HEK293 (cell line): ENCODE measurements around the gene DAZAP1.

Experiments
- CTCF ChIA-PET: fragments of 350-600 bp; formaldehyde crosslinking; extraction: SDS; loops from one replicate; lab custom pipeline; 2021; ENCODE audit warnings: antibody characterized with exemption; lab: Yijun Ruan, JAX
- POLR2A ChIA-PET: fragments of 300-600 bp; formaldehyde crosslinking; extraction: SDS; loops from one replicate; lab custom pipeline; 2020; ENCODE audit warnings: antibody characterized with exemption, inconsistent platforms; lab: Yijun Ruan, JAX
- H3K27ac ChIP-seq: fragments of 200-500 bp; sonication (Bioruptor generic); 2 replicates; pipeline ENCODE4 v1.5.1; 2014; ENCODE audit warnings: low read depth, low read length, control low read depth, inconsistent platforms; ENCODE audit errors: extremely low read depth
- H3K36me3 ChIP-seq, 2 experiments: fragments of 200-500 bp in 1 of 2; sonication (Bioruptor generic) in 1 of 2; 1 replicate in 1 of 2; 2 replicates in 1 of 2; pipeline ENCODE4 v1.5.1; 2014 to 2017; ENCODE audit warnings: inconsistent platforms in 2 of 2, low read length in 2 of 2; ENCODE audit not compliant: control insufficient read depth in 2 of 2, insufficient read depth in 1 of 2
- H3K4me1 ChIP-seq: fragments of 200-500 bp; sonication (Bioruptor generic); 2 replicates; pipeline ENCODE4 v1.5.1; 2014; ENCODE audit warnings: mild to moderate bottlenecking, low read length, inconsistent platforms; ENCODE audit not compliant: control insufficient read depth, insufficient read depth
- H3K4me3 ChIP-seq: 2 replicates; pipeline ENCODE4 v1.5.1; 2011; ENCODE audit warnings: low read depth, mild to moderate bottlenecking, control low read depth, low read length, moderate library complexity
- H3K9me3 ChIP-seq: fragments of 200-500 bp; sonication (Bioruptor generic); 2 replicates; pipeline ENCODE4 v1.5.1; 2014; ENCODE audit warnings: low read depth, low read length, inconsistent platforms; ENCODE audit not compliant: control insufficient read depth, insufficient read depth
- AEBP2 ChIP-seq: fragments of 450-650 bp; formaldehyde crosslinking; IDR thresholded peaks from 2 replicates; pipeline ENCODE4 v1.5.1; 2016; ENCODE audit warnings: missing biosample characterization, missing genetic modification characterization, borderline replicate concordance
- OVOL3 ChIP-seq: fragments of 450-650 bp; formaldehyde crosslinking; IDR thresholded peaks from 2 replicates; pipeline ENCODE4 v1.5.1; 2016; ENCODE audit warnings: missing biosample characterization, missing genetic modification characterization
- PRDM4 ChIP-seq: fragments of 450-650 bp; formaldehyde crosslinking; IDR thresholded peaks from 2 replicates; pipeline ENCODE4 v1.5.1; 2017; ENCODE audit warnings: missing biosample characterization, missing genetic modification characterization
- SETDB1 ChIP-seq: IDR thresholded peaks from one replicate; pipeline ENCODE4 v1.6.1; 2017; ENCODE audit warnings: mild to moderate bottlenecking, low read length, moderate library complexity, mixed read lengths; ENCODE audit not compliant: insufficient read length
- TSHZ1 ChIP-seq: fragments of 450-650 bp; formaldehyde crosslinking; IDR thresholded peaks from 2 replicates; pipeline ENCODE4 v1.5.1; 2016; ENCODE audit warnings: missing biosample characterization, missing genetic modification characterization, borderline replicate concordance
- YY1 ChIP-seq: fragments of 450-650 bp; formaldehyde crosslinking; IDR thresholded peaks from 2 replicates; pipeline ENCODE4 v1.5.1; 2018; ENCODE audit warnings: missing biosample characterization, missing genetic modification characterization
- ZNF121 ChIP-seq: fragments of 450-650 bp; formaldehyde crosslinking; IDR thresholded peaks from 2 replicates; pipeline ENCODE4 v1.5.1; 2016; ENCODE audit warnings: missing biosample characterization, missing genetic modification characterization
- ZNF133 ChIP-seq: fragments of 450-650 bp; formaldehyde crosslinking; IDR thresholded peaks from 2 replicates; pipeline ENCODE4 v1.5.1; 2016; ENCODE audit warnings: missing biosample characterization, missing genetic modification characterization
- ZNF280D ChIP-seq: fragments of 450-650 bp; formaldehyde crosslinking; IDR thresholded peaks from 2 replicates; pipeline ENCODE4 v1.5.1; 2016; ENCODE audit warnings: missing biosample characterization, missing genetic modification characterization
- ZNF426 ChIP-seq: fragments of 450-650 bp; formaldehyde crosslinking; IDR thresholded peaks from 2 replicates; pipeline ENCODE4 v1.5.1; 2017; ENCODE audit warnings: missing biosample characterization, missing genetic modification characterization, mild to moderate bottlenecking, inconsistent platforms, moderate library complexity
- ZNF488 ChIP-seq: fragments of 450-650 bp; formaldehyde crosslinking; IDR thresholded peaks from 2 replicates; pipeline ENCODE4 v1.5.1; 2016; ENCODE audit warnings: missing biosample characterization, missing genetic modification characterization
- ZNF561 ChIP-seq: fragments of 450-650 bp; IDR thresholded peaks from 2 replicates; pipeline ENCODE4 v1.5.1; 2018; ENCODE audit warnings: missing biosample characterization, missing genetic modification characterization, borderline replicate concordance
- ZNF621 ChIP-seq: fragments of 450-650 bp; formaldehyde crosslinking; IDR thresholded peaks from 2 replicates; pipeline ENCODE4 v1.5.1; 2017; ENCODE audit warnings: missing biosample characterization, missing genetic modification characterization
- ZNF701 ChIP-seq: fragments of 450-650 bp; formaldehyde crosslinking; IDR thresholded peaks from 2 replicates; pipeline ENCODE4 v1.5.1; 2016; ENCODE audit warnings: missing biosample characterization, missing genetic modification characterization
- ZNF707 ChIP-seq: fragments of 450-650 bp; formaldehyde crosslinking; IDR thresholded peaks from 2 replicates; pipeline ENCODE4 v1.5.1; 2016; ENCODE audit warnings: missing biosample characterization, missing genetic modification characterization
- ZNF785 ChIP-seq: fragments of 450-650 bp; formaldehyde crosslinking; IDR thresholded peaks from 2 replicates; pipeline ENCODE4 v1.5.1; 2016; ENCODE audit warnings: missing biosample characterization, missing genetic modification characterization
- TF ChIP-seq, protein P1 (sequence below): fragments of 450-650 bp; formaldehyde crosslinking; IDR thresholded peaks from 2 replicates; pipeline ENCODE4 v1.5.1; 2017; ENCODE audit warnings: missing biosample characterization, mild to moderate bottlenecking, missing genetic modification characterization, moderate library complexity
- TF ChIP-seq, protein P2 (sequence below): fragments of 450-650 bp; formaldehyde crosslinking; IDR thresholded peaks from 2 replicates; pipeline ENCODE4 v1.5.1; 2017; ENCODE audit warnings: missing biosample characterization, missing genetic modification characterization
- TF ChIP-seq, protein P3 (sequence below): fragments of 450-650 bp; formaldehyde crosslinking; IDR thresholded peaks from 2 replicates; pipeline ENCODE4 v1.5.1; 2016; ENCODE audit warnings: missing biosample characterization, missing genetic modification characterization, low read depth

Gene DAZAP1

DNA sequence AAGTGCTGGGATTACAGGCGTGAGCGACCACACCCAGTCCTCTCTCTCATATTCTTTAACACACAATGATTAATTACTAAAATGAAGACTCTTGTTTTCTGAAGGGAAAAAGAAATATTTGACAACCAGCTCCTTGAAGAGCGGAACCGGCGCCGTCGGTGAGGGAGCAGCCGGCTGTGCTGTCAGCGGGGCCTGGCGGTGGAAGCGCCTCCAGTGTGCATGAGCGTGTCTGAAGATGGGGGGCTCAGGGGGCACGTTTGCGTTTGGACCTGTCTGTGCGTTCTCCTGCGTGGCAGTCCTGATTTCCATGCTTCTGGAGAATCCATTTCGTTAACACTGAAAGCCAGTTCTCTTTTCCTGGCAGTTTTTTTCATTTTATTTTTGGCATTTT, 31.0 kb upstream of the DAZAP1 start (continued):
- no peak for TF ChIP-seq PRDM4
- TF ChIP-seq ZNF785 (tag by site-specific recombination): no peak
- TF ChIP-seq ZNF133 (tag by site-specific recombination): no peak
- TF ChIP-seq, protein P1, sequence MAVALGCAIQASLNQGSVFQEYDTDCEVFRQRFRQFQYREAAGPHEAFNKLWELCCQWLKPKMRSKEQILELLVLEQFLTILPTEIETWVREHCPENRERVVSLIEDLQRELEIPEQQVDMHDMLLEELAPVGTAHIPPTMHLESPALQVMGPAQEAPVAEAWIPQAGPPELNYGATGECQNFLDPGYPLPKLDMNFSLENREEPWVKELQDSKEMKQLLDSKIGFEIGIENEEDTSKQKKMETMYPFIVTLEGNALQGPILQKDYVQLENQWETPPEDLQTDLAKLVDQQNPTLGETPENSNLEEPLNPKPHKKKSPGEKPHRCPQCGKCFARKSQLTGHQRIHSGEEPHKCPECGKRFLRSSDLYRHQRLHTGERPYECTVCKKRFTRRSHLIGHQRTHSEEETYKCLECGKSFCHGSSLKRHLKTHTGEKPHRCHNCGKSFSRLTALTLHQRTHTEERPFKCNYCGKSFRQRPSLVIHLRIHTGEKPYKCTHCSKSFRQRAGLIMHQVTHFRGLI: no peak
- TF ChIP-seq, protein P2, sequence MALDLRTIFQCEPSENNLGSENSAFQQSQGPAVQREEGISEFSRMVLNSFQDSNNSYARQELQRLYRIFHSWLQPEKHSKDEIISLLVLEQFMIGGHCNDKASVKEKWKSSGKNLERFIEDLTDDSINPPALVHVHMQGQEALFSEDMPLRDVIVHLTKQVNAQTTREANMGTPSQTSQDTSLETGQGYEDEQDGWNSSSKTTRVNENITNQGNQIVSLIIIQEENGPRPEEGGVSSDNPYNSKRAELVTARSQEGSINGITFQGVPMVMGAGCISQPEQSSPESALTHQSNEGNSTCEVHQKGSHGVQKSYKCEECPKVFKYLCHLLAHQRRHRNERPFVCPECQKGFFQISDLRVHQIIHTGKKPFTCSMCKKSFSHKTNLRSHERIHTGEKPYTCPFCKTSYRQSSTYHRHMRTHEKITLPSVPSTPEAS (tag by site-specific recombination): no peak
- no peak for TF ChIP-seq SETDB1
- no peak for TF ChIP-seq ZNF701 (tag by site-specific recombination)
- TF ChIP-seq OVOL3 (tag by site-specific recombination): no peak
- TF ChIP-seq ZNF280D (tag by site-specific recombination): no peak
- TF ChIP-seq ZNF488 (tag by site-specific recombination): no peak

DNA sequence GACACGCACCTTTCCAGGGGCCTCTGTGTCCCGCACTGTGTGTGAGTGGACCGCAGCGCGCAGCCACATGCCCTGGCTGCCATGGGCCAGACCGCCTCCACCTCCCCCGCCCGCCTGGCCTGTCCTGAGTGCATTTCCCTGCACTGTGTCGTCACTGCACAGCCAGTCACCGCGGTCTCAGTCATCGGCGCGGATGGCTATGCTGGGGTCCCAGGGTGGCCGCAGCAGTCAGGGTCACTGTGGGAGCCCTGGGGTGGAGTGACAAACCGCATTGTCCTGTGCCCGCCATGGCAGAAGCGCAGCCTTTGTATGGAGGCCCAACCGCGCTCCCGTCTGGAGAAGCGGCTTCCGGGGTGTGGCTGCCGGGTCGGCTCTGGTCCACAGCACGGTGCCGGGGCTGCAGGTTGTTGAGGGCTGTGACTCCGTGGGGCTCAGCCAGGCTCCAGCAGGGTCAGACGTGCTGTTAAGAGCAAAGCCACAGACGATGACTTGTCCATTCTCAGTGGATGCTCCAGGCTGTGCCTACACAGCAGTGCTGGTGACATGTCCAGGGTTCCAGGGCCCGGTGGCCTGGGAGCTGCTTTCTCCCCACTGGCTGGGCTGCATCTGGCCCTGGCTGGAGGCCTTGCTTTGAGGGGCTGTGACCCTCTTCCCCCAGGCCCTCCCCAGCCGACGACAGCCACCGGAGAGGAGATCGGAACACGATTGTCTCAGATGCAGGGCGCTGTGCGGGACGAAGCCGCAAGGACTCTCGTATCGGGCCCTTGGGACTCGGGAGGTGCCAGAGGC, 30.0 kb upstream of the DAZAP1 start:
- Histone ChIP-seq H3K4me3 (no peak overlapping the region), H3K27ac (no peak overlapping the region), H3K36me3 (peaks cover 10 to 34% of the 10 kb centered on the region in 2 experiments), H3K9me3 (no peaks in the 10 kb centered on the region), H3K4me1 (no peaks in the 10 kb centered on the region)
- ChIA-PET POLR2A (no interaction called here), CTCF (no interaction called here)
- TF ChIP-seq ZNF426 (no peak), ZNF707 (tag by site-specific recombination) (no peak), AEBP2 (no peak), ZNF561 (tag by site-specific recombination) (no peak), TSHZ1 (tag by site-specific recombination) (no peak), ZNF121 (no peak), YY1 (no peak), ZNF621 (tag by site-specific recombination) (no peak)
- TF ChIP-seq, protein P3, sequence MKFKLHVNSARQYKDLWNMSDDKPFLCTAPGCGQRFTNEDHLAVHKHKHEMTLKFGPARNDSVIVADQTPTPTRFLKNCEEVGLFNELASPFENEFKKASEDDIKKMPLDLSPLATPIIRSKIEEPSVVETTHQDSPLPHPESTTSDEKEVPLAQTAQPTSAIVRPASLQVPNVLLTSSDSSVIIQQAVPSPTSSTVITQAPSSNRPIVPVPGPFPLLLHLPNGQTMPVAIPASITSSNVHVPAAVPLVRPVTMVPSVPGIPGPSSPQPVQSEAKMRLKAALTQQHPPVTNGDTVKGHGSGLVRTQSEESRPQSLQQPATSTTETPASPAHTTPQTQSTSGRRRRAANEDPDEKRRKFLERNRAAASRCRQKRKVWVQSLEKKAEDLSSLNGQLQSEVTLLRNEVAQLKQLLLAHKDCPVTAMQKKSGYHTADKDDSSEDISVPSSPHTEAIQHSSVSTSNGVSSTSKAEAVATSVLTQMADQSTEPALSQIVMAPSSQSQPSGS (tag by site-specific recombination): no peak
